Suprapubic skin (tissue), 4 donors: ENCODE data around the gene EFEMP2. TPM values are rescaled to one million over a fixed set of nuclear protein-coding genes. Genes with fewer than 3 reads are reported as not detected.

Experiments
- DNase-seq, 2 donors: peaks; one replicate each; pipeline ENCODE4 v3.0.0-alpha.2; 2019; ENCODE audit warnings: low spot score in 2 of 2
- H3K27ac ChIP-seq: fragments of 200-600 bp; sonication (generic); one replicate; pipeline ENCODE4 v1.5.1; 2019
- H3K27me3 ChIP-seq: fragments of 200-600 bp; sonication (generic); one replicate; pipeline ENCODE4 v1.5.1; 2019
- H3K36me3 ChIP-seq: fragments of 200-600 bp; sonication (generic); one replicate; pipeline ENCODE4 v1.5.1; 2019
- H3K4me1 ChIP-seq: fragments of 200-600 bp; sonication (generic); one replicate; pipeline ENCODE4 v1.5.1; 2019
- H3K4me3 ChIP-seq: fragments of 200-600 bp; sonication (generic); one replicate; pipeline ENCODE4 v1.5.1; 2019; ENCODE audit warnings: mild to moderate bottlenecking
- H3K9me3 ChIP-seq: fragments of 200-600 bp; sonication (generic); one replicate; pipeline ENCODE4 v1.5.1; 2019
- CTCF ChIP-seq, 2 donors: fragments of 200-600 bp in 1 of 2; fragments of 450-650 bp in 1 of 2; sonication (generic) in 1 of 2; IDR thresholded peaks; one replicate each; pipeline ENCODE4 v1.5.1; 2016 to 2019; ENCODE audit warnings: antibody characterized with exemption in 2 of 2, mild to moderate bottlenecking in 1 of 2, moderate library complexity in 1 of 2
- EP300 ChIP-seq: sonication (generic); formaldehyde crosslinking; IDR thresholded peaks from one replicate; pipeline ENCODE4 v1.6.1; 2017; ENCODE audit warnings: antibody characterized with exemption
- POLR2A ChIP-seq, 2 donors: fragments of 450-650 bp; IDR thresholded peaks; one replicate each; pipeline ENCODE4 v1.6.1; 2017; ENCODE audit warnings: antibody characterized with exemption in 2 of 2, mild to moderate bottlenecking in 2 of 2, moderate library complexity in 2 of 2
- POLR2AphosphoS5 ChIP-seq, 3 donors: sonication (generic); formaldehyde crosslinking; IDR thresholded peaks; one replicate each; pipeline ENCODE4 v1.6.1; 2017; ENCODE audit warnings: antibody characterized with exemption in 3 of 3
- WGBS: methylation state at CpG from one replicate; pipeline ENCODE4 v1.1.5; 2018; 5-methylcytosine and 5-hydroxymethylcytosine counted together
- total RNA-seq, 4 donors: library from RNA; depleted of rRNA; stranded (reverse); fragments of >200 nt; gene quantifications; one replicate each; pipeline ENCODE4 v1.1.0, GENCODE V29; 2016

Gene EFEMP2
- total RNA-seq, 4 donors from 2014 or later, result 7.3 to 22.0 (median 13.0) TPM

- TF ChIP-seq POLR2A (IDR thresholded peaks at IDR 0.05) (peak in 1 of 2 donors; percentile 57), POLR2AphosphoS5 (IDR thresholded peaks at IDR 0.05) (peak in 2 of 3 donors; percentile 53 to 54), EP300 (no peak), CTCF (IDR thresholded peaks at IDR 0.05) (peak; percentile 90 to 92)
- peak within 1 kb of the TSS; percentile 97 for H3K27ac ChIP-seq
- WGBS, result 0% methylated on average over 51 of the region's 78 CpGs
- peaks cover 43% of the 10 kb centered on the region for H3K36me3 ChIP-seq
- DNase-seq, result peak; percentile 98 to 99
- H3K9me3 ChIP-seq, result no peaks in the 10 kb centered on the region
- no peaks in the 10 kb centered on the region for H3K27me3 ChIP-seq
- H3K4me3 ChIP-seq, result peak within 1 kb of the TSS; percentile 87
- peaks cover 56% of the 10 kb centered on the region for H3K4me1 ChIP-seq
Measured at GRCh38 chr11:65860278-65861164, 12.1 kb downstream of the EFEMP2 start, which contains the start of gene MUS81. MUS81 (plus strand) TSS chr11:65860433; CDS start chr11:65860754, 321 bp downstream.

GRCh38 chr11:65859812-65860277 lies 12.8 kb downstream of the EFEMP2 start:
- DNase-seq, result peak; percentile 81 to 83
- Histone ChIP-seq H3K27ac (peak overlapping the region; percentile 97), H3K4me3 (peak overlapping the region; percentile 87), H3K36me3 (peaks cover 43% of the 10 kb centered on the region), H3K27me3 (no peaks in the 10 kb centered on the region), H3K9me3 (no peaks in the 10 kb centered on the region), H3K4me1 (peaks cover 63% of the 10 kb centered on the region)
- TF ChIP-seq POLR2AphosphoS5 (IDR thresholded peaks at IDR 0.05) (peak in 1 of 3 donors; percentile 3), EP300 (no peak), POLR2A (IDR thresholded peaks at IDR 0.05) (no peak), CTCF (IDR thresholded peaks at IDR 0.05) (no peak)
- 3% methylated on average over 16 of the region's 16 CpGs for WGBS

- peak overlapping the region; percentile 97 for H3K27ac ChIP-seq
- 1% methylated on average over 23 of the region's 46 CpGs for WGBS
- peaks cover 43% of the 10 kb centered on the region for H3K36me3 ChIP-seq
- H3K4me3 ChIP-seq, result peak overlapping the region; percentile 87
- H3K4me1 ChIP-seq, result peaks cover 66% of the 10 kb centered on the region
- DNase-seq, result peak; percentile 99 to 100
- H3K9me3 ChIP-seq, result no peaks in the 10 kb centered on the region
- H3K27me3 ChIP-seq, result no peaks in the 10 kb centered on the region
- no peak for TF ChIP-seq EP300
- peak in 2 of 3 donors; percentile 7 to 36 for TF ChIP-seq POLR2AphosphoS5 (IDR thresholded peaks at IDR 0.05)
- peak in 1 of 2 donors; percentile 12 for TF ChIP-seq CTCF (IDR thresholded peaks at IDR 0.05)
- peak; percentile 65 to 66 for TF ChIP-seq POLR2A (IDR thresholded peaks at IDR 0.05)
Measured at GRCh38 chr11:65859095-65859811, 13.3 kb downstream of the EFEMP2 start.

- no peak for DNase-seq
- Histone ChIP-seq H3K4me3 (peak overlapping the region; percentile 87), H3K9me3 (no peaks in the 10 kb centered on the region), H3K4me1 (peaks cover 72% of the 10 kb centered on the region), H3K27me3 (no peaks in the 10 kb centered on the region), H3K36me3 (peaks cover 43% of the 10 kb centered on the region), H3K27ac (peak overlapping the region; percentile 97)
- no peak for TF ChIP-seq POLR2AphosphoS5 (IDR thresholded peaks at IDR 0.05)
- TF ChIP-seq POLR2A (IDR thresholded peaks at IDR 0.05), result no peak
- no peak for TF ChIP-seq CTCF (IDR thresholded peaks at IDR 0.05)
- TF ChIP-seq EP300, result no peak
- under 1% methylated on average over 10 of the region's 10 CpGs for WGBS
Measured at GRCh38 chr11:65858681-65859087, 13.9 kb downstream of the EFEMP2 start.
